Activated T-helper 1 cell treated with anti-CD3 and anti-CD28 coated beads, Interleukin-12 subunit alpha, Interleukin-12 subunit beta, Interleukin-2, Interleukin-4 antibody, amounts not matched to agents 30 ng/mL and 10 ng/mL and 1 ng/mL, durations not matched to agents 14 hours and 24 hours and 36 hours (primary cell): ENCODE data around the gene PPP2R5C. TPM values are rescaled to one million over a fixed set of nuclear protein-coding genes. Genes with fewer than 3 reads are reported as not detected.
A peak's percentile ranks its signal among the peaks of the same experiment; 100 is the strongest.

ENCODE experiments used
- DNase-seq: peaks from one replicate; pipeline ENCODE4 v3.0.0; 2021; ENCODE audit warnings: low spot score
- H3K27ac Mint-ChIP-seq: one replicate; pipeline ENCODE4 v1.8.0; 2021; ENCODE audit warnings: mild to moderate bottlenecking, mixed read lengths
- H3K27me3 Mint-ChIP-seq: one replicate; pipeline ENCODE4 v1.8.0; 2022; ENCODE audit warnings: mild to moderate bottlenecking, moderate library complexity, mixed read lengths; ENCODE audit not compliant: insufficient read depth
- H3K36me3 Mint-ChIP-seq: one replicate; pipeline ENCODE4 v1.8.0; 2021; ENCODE audit warnings: low read depth, mixed read lengths
- H3K4me1 Mint-ChIP-seq: one replicate; pipeline ENCODE4 v1.8.0; 2021; ENCODE audit warnings: low read depth, mixed read lengths
- H3K4me3 Mint-ChIP-seq: one replicate; pipeline ENCODE4 v1.8.0; 2021; ENCODE audit warnings: mild to moderate bottlenecking, moderate library complexity, mixed read lengths
- H3K9me3 Mint-ChIP-seq: one replicate; pipeline ENCODE4 v1.8.0; 2021; ENCODE audit warnings: mixed read lengths
- intact Hi-C: fragments of 100-400 bp; cut with micrococcal nuclease; formaldehyde crosslinking; loops from one replicate; pipeline ENCODE4 v1.15.1; 2024
- total RNA-seq: library from RNA; stranded (reverse); gene quantifications from 2 replicates; pipeline ENCODE4 v1.2.3, GENCODE V29; 2022

Gene PPP2R5C
- total RNA-seq, 1 donor from 2014 or later: 157 TPM

GRCh38 chr14:101927859-101928258 is 166.3 kb downstream of the PPP2R5C start:
- intact Hi-C loops: no loop called here
- Mint-ChIP-seq H3K4me3 (no peak overlapping the region), H3K27ac (no peak overlapping the region), H3K36me3 (peaks cover 2% of the 10 kb centered on the region), H3K9me3 (no peaks in the 10 kb centered on the region), H3K4me1 (no peaks in the 10 kb centered on the region), H3K27me3 (no peaks in the 10 kb centered on the region)
- no peak for DNase-seq

GRCh38 chr14:101928415-101928841 is 166.9 kb downstream of the PPP2R5C start:
- Mint-ChIP-seq H3K36me3 (peaks cover 2% of the 10 kb centered on the region), H3K27ac (no peak overlapping the region), H3K4me1 (no peaks in the 10 kb centered on the region)

GRCh38 chr14:101929096-101929495 is 167.6 kb downstream of the PPP2R5C start:
- H3K4me3 Mint-ChIP-seq: no peak overlapping the region
- H3K27me3 Mint-ChIP-seq: no peaks in the 10 kb centered on the region
- H3K36me3 Mint-ChIP-seq: peaks cover 2% of the 10 kb centered on the region
- intact Hi-C loops: no loop called here
- H3K4me1 Mint-ChIP-seq: no peaks in the 10 kb centered on the region
- H3K9me3 Mint-ChIP-seq: no peaks in the 10 kb centered on the region
- no peak for DNase-seq
- H3K27ac Mint-ChIP-seq: no peak overlapping the region

More at GRCh38 chr14:101928415-101928841, 166.9 kb downstream of the PPP2R5C start:
- intact Hi-C loops: no loop called here
- Mint-ChIP-seq H3K9me3 (no peaks in the 10 kb centered on the region), H3K4me3 (no peak overlapping the region), H3K27me3 (no peaks in the 10 kb centered on the region)
- DNase-seq: no peak

GRCh38 chr14:101929946-101930345 is 168.4 kb downstream of the PPP2R5C start:
- no peak for DNase-seq
- intact Hi-C loops: no loop called here
- Mint-ChIP-seq H3K4me3 (no peak overlapping the region), H3K4me1 (no peaks in the 10 kb centered on the region), H3K27me3 (no peaks in the 10 kb centered on the region), H3K9me3 (no peaks in the 10 kb centered on the region), H3K36me3 (peaks cover 2% of the 10 kb centered on the region), H3K27ac (no peak overlapping the region)

- no peak overlapping the region for H3K27ac Mint-ChIP-seq
- no peak for DNase-seq
- no peaks in the 10 kb centered on the region for H3K9me3 Mint-ChIP-seq
- no peaks in the 10 kb centered on the region for H3K36me3 Mint-ChIP-seq
- intact Hi-C loops: no loop called here
- no peak overlapping the region for H3K4me3 Mint-ChIP-seq
- peaks cover 1% of the 10 kb centered on the region for H3K27me3 Mint-ChIP-seq
- H3K4me1 Mint-ChIP-seq: no peaks in the 10 kb centered on the region
These were observed 171.2 kb downstream of the PPP2R5C start for GRCh38 chr14:101932673-101933072.

- H3K9me3 Mint-ChIP-seq: no peaks in the 10 kb centered on the region
- H3K27ac Mint-ChIP-seq: no peak overlapping the region
- intact Hi-C loops: no loop called here
- no peaks in the 10 kb centered on the region for H3K4me1 Mint-ChIP-seq
- H3K4me3 Mint-ChIP-seq: no peak overlapping the region
- H3K36me3 Mint-ChIP-seq: no peaks in the 10 kb centered on the region
- no peak for DNase-seq
- H3K27me3 Mint-ChIP-seq: peaks cover 5% of the 10 kb centered on the region
These were observed 171.7 kb downstream of the PPP2R5C start for GRCh38 chr14:101933209-101933608.

- H3K4me1 Mint-ChIP-seq: no peaks in the 10 kb centered on the region
- no peak overlapping the region for H3K4me3 Mint-ChIP-seq
- H3K27ac Mint-ChIP-seq: no peak overlapping the region
- no peak for DNase-seq
- H3K27me3 Mint-ChIP-seq: peaks cover 11% of the 10 kb centered on the region
- intact Hi-C loops: no loop called here
- H3K9me3 Mint-ChIP-seq: no peaks in the 10 kb centered on the region
- H3K36me3 Mint-ChIP-seq: no peaks in the 10 kb centered on the region
These were observed 173.2 kb downstream of the PPP2R5C start for GRCh38 chr14:101934601-101935150.

- Mint-ChIP-seq H3K27me3 (peaks cover 21% of the 10 kb centered on the region), H3K36me3 (no peaks in the 10 kb centered on the region), H3K4me1 (no peaks in the 10 kb centered on the region), H3K27ac (no peak overlapping the region), H3K4me3 (no peak overlapping the region), H3K9me3 (no peaks in the 10 kb centered on the region)
- DNase-seq: no peak
- intact Hi-C loops: no loop called here
These were observed 176.6 kb downstream of the PPP2R5C start for GRCh38 chr14:101937926-101938767.

- no peak overlapping the region for H3K27ac Mint-ChIP-seq
- no peaks in the 10 kb centered on the region for H3K36me3 Mint-ChIP-seq
- intact Hi-C loops: no loop called here
- no peak for DNase-seq
- H3K27me3 Mint-ChIP-seq: peaks cover 21% of the 10 kb centered on the region
- H3K4me1 Mint-ChIP-seq: no peaks in the 10 kb centered on the region
- H3K4me3 Mint-ChIP-seq: no peak overlapping the region
- no peaks in the 10 kb centered on the region for H3K9me3 Mint-ChIP-seq
These were observed 178.2 kb downstream of the PPP2R5C start for GRCh38 chr14:101939646-101940170.

- H3K9me3 Mint-ChIP-seq: no peaks in the 10 kb centered on the region
- DNase-seq: no peak
- no peak overlapping the region for H3K27ac Mint-ChIP-seq
- no peaks in the 10 kb centered on the region for H3K36me3 Mint-ChIP-seq
- no peak overlapping the region for H3K4me3 Mint-ChIP-seq
- H3K27me3 Mint-ChIP-seq: peaks cover 24% of the 10 kb centered on the region
- intact Hi-C loops: no loop called here
- H3K4me1 Mint-ChIP-seq: peaks cover 12% of the 10 kb centered on the region
These were observed 182.9 kb downstream of the PPP2R5C start for GRCh38 chr14:101944451-101944850.

- Mint-ChIP-seq H3K27me3 (peaks cover 24% of the 10 kb centered on the region), H3K4me3 (no peak overlapping the region), H3K36me3 (no peaks in the 10 kb centered on the region), H3K27ac (peak overlapping the region; percentile 52), H3K9me3 (no peaks in the 10 kb centered on the region), H3K4me1 (peaks cover 12% of the 10 kb centered on the region)
- no peak for DNase-seq
- intact Hi-C loops: no loop called here
These were observed 183.7 kb downstream of the PPP2R5C start for GRCh38 chr14:101945171-101945570.

- H3K27ac Mint-ChIP-seq: peak overlapping the region; percentile 97
- peak; percentile 11 for DNase-seq
- intact Hi-C loops: no loop called here
- H3K27me3 Mint-ChIP-seq: peaks cover 18% of the 10 kb centered on the region
- H3K4me1 Mint-ChIP-seq: peaks cover 12% of the 10 kb centered on the region
- peak overlapping the region; percentile 97 for H3K4me3 Mint-ChIP-seq
- no peaks in the 10 kb centered on the region for H3K36me3 Mint-ChIP-seq
- no peaks in the 10 kb centered on the region for H3K9me3 Mint-ChIP-seq
These were observed 186.0 kb downstream of the PPP2R5C start for GRCh38 chr14:101947577-101947903.

- H3K4me3 Mint-ChIP-seq: peak overlapping the region; percentile 97
- H3K36me3 Mint-ChIP-seq: no peaks in the 10 kb centered on the region
- DNase-seq: peak; percentile 100
- peaks cover 15% of the 10 kb centered on the region for H3K27me3 Mint-ChIP-seq
- no peaks in the 10 kb centered on the region for H3K9me3 Mint-ChIP-seq
- intact Hi-C loops: loop anchor here (1.0 to 2.0 kb wide), 14 partner anchors 16 to 645 kb away; partner anchors contain the start of genes CINP, DYNC1H1, MOK and RCOR1
- peak overlapping the region; percentile 97 for H3K27ac Mint-ChIP-seq
- H3K4me1 Mint-ChIP-seq: peaks cover 12% of the 10 kb centered on the region
These were observed 186.6 kb downstream of the PPP2R5C start for GRCh38 chr14:101947904-101948665.
